K562 (cell line): ENCODE measurements around the gene RCOR3. TPM values are rescaled to one million over a fixed set of nuclear protein-coding genes. Genes with fewer than 3 reads are reported as not detected.

Experiments used
- ATAC-seq: fragments of 200-7000 bp; cut with Tn5 transposase; 3 replicates; pipeline ENCODE4 v1.9.1; 2020; ENCODE audit warnings: moderate library complexity
- BruUV-seq: library from RNA; stranded (reverse); fragments of 400-500 nt; replicated peaks from 2 replicates; lab custom pipeline; 2021; lab: Mats Ljungman, UMichigan
- CTCF ChIA-PET: fragments of 300-600 bp; formaldehyde crosslinking; extraction: SDS; loops from one replicate; lab custom pipeline; 2021; ENCODE audit warnings: low intra/inter-chr PET ratio; lab: Yijun Ruan, JAX
- POLR2A ChIA-PET: fragments of 300-600, 350-650 bp; sonication (Branson Sonifier 250); formaldehyde crosslinking; extraction: SDS; loops from one replicate; lab custom pipeline; 2021; ENCODE audit warnings: antibody characterized with exemption, inconsistent platforms; lab: Yijun Ruan, JAX
- DNase-seq, 4 experiments: peaks; one replicate each; pipeline versions ENCODE4 v3.0.0 to v3.0.0-alpha.2; 2011 to 2018; ENCODE audit warnings: low spot score in 3 of 4, mixed read lengths in 3 of 4; ENCODE audit errors: extremely low read depth in 1 of 4
- FAIRE-seq: peaks from 2 replicates; lab custom pipeline; 2011; peaks lifted over from hg19 to GRCh38; lab: Jason Lieb, UNC
- H2AFZ ChIP-seq: 2 replicates; pipeline ENCODE4 v1.6.0; 2011; ENCODE audit warnings: low read depth, low read length, control low read depth, inconsistent platforms
- H3K27ac ChIP-seq: fragments of 200-600 bp; 3 replicates; pipeline ENCODE4 v1.8.0; 2011; ENCODE audit warnings: low read depth, mild to moderate bottlenecking, control low read depth, inconsistent platforms, low read length, moderate library complexity, mixed read lengths; ENCODE audit errors: extremely low read depth
- H3K27me3 ChIP-seq, 2 experiments: fragments of 300-600 bp in 1 of 2; 2 replicates in 1 of 2; 3 replicates in 1 of 2; pipeline versions ENCODE4 v1.6.0 to v1.8.0; 2011; ENCODE audit warnings: inconsistent platforms in 2 of 2, low read length in 2 of 2, mild to moderate bottlenecking in 1 of 2, mixed read lengths in 1 of 2, moderate library complexity in 1 of 2; ENCODE audit not compliant: control insufficient read depth in 2 of 2, insufficient read depth in 2 of 2
- H3K36me3 ChIP-seq: fragments of 300-600 bp; 3 replicates; pipeline ENCODE4 v1.8.0; 2011; ENCODE audit warnings: mild to moderate bottlenecking, low read length, inconsistent platforms; ENCODE audit not compliant: control insufficient read depth, insufficient read depth
- H3K4me1 ChIP-seq, 2 experiments: fragments of 200-600 bp in 1 of 2; replicated peaks in 1 of 2; 2 replicates in 1 of 2; 3 replicates in 1 of 2; pipeline versions ENCODE4 v1.5.1 to v1.8.0; 2011; ENCODE audit warnings: inconsistent platforms in 2 of 2, low read length in 2 of 2, mild to moderate bottlenecking in 1 of 2, mixed read lengths in 1 of 2, moderate library complexity in 1 of 2; ENCODE audit not compliant: control insufficient read depth in 2 of 2, insufficient read depth in 2 of 2
- H3K4me2 ChIP-seq: 2 replicates; pipeline ENCODE4 v1.6.1; 2011; ENCODE audit warnings: low read length, control low read depth, inconsistent platforms, mixed read lengths; ENCODE audit not compliant: insufficient read depth
- H3K4me3 ChIP-seq: fragments of 200-600 bp; sonication (generic), shearing (Covaris generic); 2 replicates; pipeline ENCODE4 v1.5.1; 2016; ENCODE audit warnings: control low read depth, inconsistent platforms
- H3K79me2 ChIP-seq: fragments of 200-600 bp; 3 replicates; pipeline ENCODE4 v1.8.0; 2011; ENCODE audit warnings: low read length, inconsistent platforms; ENCODE audit not compliant: control insufficient read depth, insufficient read depth
- H3K9ac ChIP-seq, 2 experiments: 2 replicates each; pipeline versions ENCODE4 v1.6.0 to v1.6.1; 2011; ENCODE audit warnings: low read depth in 2 of 2, low read length in 2 of 2, control low read depth in 1 of 2, inconsistent platforms in 1 of 2, mild to moderate bottlenecking in 1 of 2, mixed read lengths in 1 of 2; ENCODE audit not compliant: insufficient read depth in 1 of 2
- H3K9me1 ChIP-seq: one replicate; pipeline ENCODE4 v1.6.0; 2011; ENCODE audit warnings: inconsistent platforms, mild to moderate bottlenecking, low read length, moderate library complexity; ENCODE audit not compliant: control insufficient read depth, insufficient read depth
- H3K9me3 ChIP-seq: replicated peaks from 2 replicates; pipeline ENCODE4 v1.5.1; 2011; ENCODE audit warnings: low read depth, low read length, inconsistent platforms; ENCODE audit not compliant: control insufficient read depth, insufficient read depth
- H4K20me1 ChIP-seq: replicated peaks from 2 replicates; pipeline ENCODE4 v1.6.1; 2011; ENCODE audit warnings: low read length, inconsistent platforms, mixed read lengths; ENCODE audit not compliant: control insufficient read depth, insufficient read depth
- DDX20 ChIP-seq: fragments of 450-650 bp; IDR thresholded peaks from 2 replicates; pipeline ENCODE4 v1.6.1; 2016; ENCODE audit warnings: missing genetic modification characterization, low read depth, mild to moderate bottlenecking, missing compliant biosample characterization, moderate library complexity
- DPF2 ChIP-seq: fragments of 450-650 bp; IDR thresholded peaks from 2 replicates; pipeline ENCODE4 v1.6.1; 2016
- FOSL1 ChIP-seq: fragments of 200-800 bp; sonication (Bioruptor generic); conservative IDR thresholded peaks from 2 replicates; pipeline ENCODE4 v1.6.1; 2016; ENCODE audit warnings: missing genetic modification characterization, missing compliant biosample characterization
- FOXJ2 ChIP-seq: fragments of 200-800 bp; sonication (Bioruptor generic); IDR thresholded peaks from 2 replicates; pipeline ENCODE4 v1.6.1; 2016; ENCODE audit warnings: missing genetic modification characterization, missing compliant biosample characterization
- HEY1 ChIP-seq: fragments of 250-450 bp; sonication (Bioruptor Pico); IDR thresholded peaks from 2 replicates; pipeline ENCODE4 v1.5.0; 2020; ENCODE audit warnings: mild to moderate bottlenecking, moderate library complexity, borderline replicate concordance
- MAFF ChIP-seq: IDR thresholded peaks from 2 replicates; pipeline ENCODE4 v1.6.1; 2012; ENCODE audit warnings: low read length, improper control_type of control experiment
- MEF2D ChIP-seq: conservative IDR thresholded peaks from 2 replicates; pipeline ENCODE4 v1.6.1; 2016; ENCODE audit warnings: low read depth, missing genetic modification characterization, missing compliant biosample characterization
- SMAD4 ChIP-seq: fragments of 250-450 bp; sonication (Bioruptor Pico); conservative IDR thresholded peaks from 2 replicates; pipeline ENCODE4 v1.8.0; 2021; ENCODE audit warnings: inconsistent platforms, mild to moderate bottlenecking, moderate library complexity
- ZFX ChIP-seq: sonication (generic); formaldehyde crosslinking; IDR thresholded peaks from 2 replicates; pipeline ENCODE4 v1.8.0; 2022; ENCODE audit warnings: mild to moderate bottlenecking, missing genetic modification reagents, moderate library complexity
- ZNF174 ChIP-seq: fragments of 250-450 bp; sonication (Bioruptor Pico); IDR thresholded peaks from 2 replicates; pipeline ENCODE4 v1.4.0; 2020; ENCODE audit warnings: mild to moderate bottlenecking
- ZNF197 ChIP-seq: fragments of 200-800 bp; sonication (Bioruptor generic); IDR thresholded peaks from 2 replicates; pipeline ENCODE4 v1.6.1; 2016; ENCODE audit warnings: low read depth, missing genetic modification characterization, missing compliant biosample characterization
- WGBS: fragments of 100-300 bp; shearing (Covaris generic); methylation state at CpG from one replicate; pipeline ENCODE4 v1.1.6; 2016; ENCODE audit warnings: low coverage, mixed read lengths; ENCODE audit not compliant: insufficient coverage; ENCODE audit errors: missing lambda C conversion rate; 5-methylcytosine and 5-hydroxymethylcytosine counted together
- in situ Hi-C: fragments of 300-500 bp; cut with MboI; formaldehyde crosslinking; loops from 4 replicates; pipeline ENCODE4 v1.15.0; 2018; ENCODE audit warnings: inconsistent platforms, mixed read lengths
- intact Hi-C: fragments of 100-400 bp; cut with micrococcal nuclease; formaldehyde crosslinking; loops from 2 replicates; pipeline ENCODE4 v1.14.2; 2022
- polyA plus RNA-seq, 8 experiments: library from polyadenylated mRNA; depleted of rRNA in 4 of 8; stranded (reverse) in 5 of 8; unstranded in 3 of 8; fragments of >200 nt; fragmentation: Nextera tagmentation in 2 of 8; fragmentation: Illumina TruSeq in 1 of 8; extraction: Ambion mirVana in 2 of 8; extraction: Trizol in 1 of 8; gene quantifications; 2 replicates each; pipeline versions ENCODE4 v1.2.1 to v1.2.3, GENCODE V29; 2011 to 2014; ENCODE audit warnings: inconsistent platforms in 1 of 8, missing spikeins in 1 of 8
- total RNA-seq, 7 experiments: library from RNA; depleted of rRNA in 6 of 7; stranded (reverse); fragments of >200 nt in 6 of 7; fragmentation: Illumina TruSeq in 2 of 7; extraction: Trizol in 2 of 7; gene quantifications; 2 replicates each; pipeline versions ENCODE4 v1.2.1 to v1.2.3, GENCODE V29; 2011 to 2021; ENCODE audit warnings: low replicate concordance in 1 of 7
- TF ChIP-seq, protein P1 (sequence below), 2 experiments: fragments of 450-650 bp in 1 of 2; sonication (generic) in 1 of 2; formaldehyde crosslinking in 1 of 2; IDR thresholded peaks in 1 of 2; conservative IDR thresholded peaks in 1 of 2; 2 replicates each; pipeline versions ENCODE4 v1.6.1 to v1.8.1; 2016 to 2023; ENCODE audit warnings: mild to moderate bottlenecking in 2 of 2, moderate library complexity in 2 of 2, inconsistent platforms in 1 of 2, missing genetic modification reagents in 1 of 2

Gene RCOR3
- total and polyA plus RNA-seq, 9 of the 15 experiments (the other 6 are each of a cell fraction or from before 2014, with no cell fraction given) = 9.7 to 42.7 (median 29.5) TPM

DNA sequence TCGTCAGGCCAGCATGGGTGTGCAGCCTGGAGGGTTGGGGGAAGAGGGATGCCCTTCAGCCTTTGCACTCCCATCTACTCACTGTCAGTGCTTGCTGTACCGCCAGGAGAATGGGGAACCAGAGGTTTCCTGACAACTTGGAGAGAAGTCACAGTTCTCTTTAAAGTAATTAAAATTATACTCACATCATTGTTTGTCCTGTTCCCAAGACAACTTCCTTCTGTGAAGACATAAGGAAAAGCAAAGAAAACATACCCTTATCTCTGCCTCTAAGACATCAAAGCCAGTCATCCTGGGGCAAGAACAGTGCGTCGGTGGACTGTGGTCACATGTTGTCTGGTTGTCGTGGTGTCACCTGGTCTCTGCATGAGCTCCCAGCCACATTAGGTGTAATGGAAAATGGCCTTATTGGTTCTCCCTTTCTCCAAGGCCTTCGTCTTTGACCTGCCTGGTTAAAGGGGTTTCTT is 85.0 kb downstream of the RCOR3 start:
- H3K4me2 ChIP-seq = no peak overlapping the region
- in situ Hi-C loops = no loop called here
- no peaks in the 10 kb centered on the region for H3K36me3 ChIP-seq
- H3K9me1 ChIP-seq = no peaks in the 10 kb centered on the region
- intact Hi-C loops = no loop called here
- no peak for FAIRE-seq
- H3K27ac ChIP-seq = no peak overlapping the region
- peaks cover 3 to 25% of the 10 kb centered on the region in 2 experiments; a peak in 4 of 5 replicates for H3K4me1 ChIP-seq
- DNase-seq = peak in 1 of 4 experiments; percentile 66
- H3K4me3 ChIP-seq = no peak overlapping the region
- peak; percentile 63 for ATAC-seq
- no peaks in the 10 kb centered on the region for H3K79me2 ChIP-seq
- ChIA-PET POLR2A (interaction anchor here (1.1 to 4.5 kb wide), 7 partner anchors 10 to 40 kb away, joined by 3 to 14 read pairs (median 4); no protein-coding TSS in a partner anchor), CTCF (no interaction called here)
- 25% methylated on average over 6 of the region's 6 CpGs for WGBS
- H2AFZ ChIP-seq = peak overlapping the region; percentile 62; the same call in 1 of the 2 replicates
- no peaks in the 10 kb centered on the region for H4K20me1 ChIP-seq
- no peaks in the 10 kb centered on the region for H3K27me3 ChIP-seq
- H3K9me3 ChIP-seq = no peaks in the 10 kb centered on the region
- H3K9ac ChIP-seq = no peak overlapping the region
- no TSS peak for BruUV-seq
- TF ChIP-seq FOXJ2 (tag) = peak; percentile 98
- 0 out of 2 replicates have a peak, but pooled peaks have one; percentile 33 for TF ChIP-seq DPF2
- TF ChIP-seq DDX20 = 0 out of 2 replicates have a peak, but pooled peaks have one; percentile 19
- TF ChIP-seq ZNF174 (CRISPR knock-in tag) = no peak
- TF ChIP-seq ZNF197 (CRISPR knock-in tag) = 0 out of 2 replicates have a peak, but pooled peaks have one; percentile 53
- peak; percentile 42; the same call in 1 of the 2 replicates for TF ChIP-seq ZFX (CRISPR knock-in tag)
- TF ChIP-seq FOSL1 (tag) = peak; percentile 64
- no peak for TF ChIP-seq MAFF
- 0 out of 2 replicates have a peak, but pooled peaks have one; percentile 13 for TF ChIP-seq HEY1 (CRISPR knock-in tag)
- TF ChIP-seq MEF2D (tag) = peak; percentile 64
- peak; percentile 63; the same call in 1 of the 2 replicates for TF ChIP-seq SMAD4 (CRISPR knock-in tag)
- TF ChIP-seq, protein P1, sequence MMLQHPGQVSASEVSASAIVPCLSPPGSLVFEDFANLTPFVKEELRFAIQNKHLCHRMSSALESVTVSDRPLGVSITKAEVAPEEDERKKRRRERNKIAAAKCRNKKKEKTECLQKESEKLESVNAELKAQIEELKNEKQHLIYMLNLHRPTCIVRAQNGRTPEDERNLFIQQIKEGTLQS (IDR thresholded peaks at IDR 0.05) = peak; percentile 19; the same call in 1 of the 2 replicates
- TF ChIP-seq, protein P1 (CRISPR knock-in tag; conservative IDR thresholded peaks at IDR 0.05) = no peak
